MCF 10A (cell line): ENCODE data around the gene DNAJC30. TPM values are rescaled to one million over a fixed set of nuclear protein-coding genes. Genes with fewer than 3 reads are reported as not detected.
"Not testable (repeated sequence)": the region's sequence is repeated elsewhere in the genome, so short reads cannot be mapped to it uniquely, and the experiment has no call there.

ENCODE experiments used
- BruUV-seq: library from RNA; stranded (reverse); fragments of 400-500 nt; replicated peaks from 2 replicates; lab custom pipeline; 2021; lab: Mats Ljungman, UMichigan
- CTCF ChIA-PET: fragments of 300-600 bp; sonication (Branson Sonifier 250); formaldehyde crosslinking; extraction: SDS; loops from one replicate; lab custom pipeline; 2021; ENCODE audit warnings: antibody characterized with exemption, inconsistent platforms; lab: Yijun Ruan, JAX
- POLR2A ChIA-PET: fragments of 300-600, 350-650 bp; sonication (Branson Sonifier 250); formaldehyde crosslinking; extraction: SDS; loops from one replicate; lab custom pipeline; 2020; ENCODE audit warnings: antibody characterized with exemption, inconsistent platforms; lab: Yijun Ruan, JAX
- DNase-seq: peaks from one replicate; pipeline ENCODE4 v3.0.0-alpha.2; 2018; ENCODE audit not compliant: unreplicated experiment
- H3K27ac Mint-ChIP-seq: one replicate; pipeline ENCODE4 v1.8.0; 2022; ENCODE audit warnings: mild to moderate bottlenecking, low read depth, mixed read lengths; ENCODE audit not compliant: unreplicated experiment
- H3K27me3 Mint-ChIP-seq: one replicate; pipeline ENCODE4 v1.8.0; 2022; ENCODE audit warnings: mixed read lengths; ENCODE audit not compliant: insufficient read depth, unreplicated experiment
- H3K36me3 Mint-ChIP-seq: one replicate; pipeline ENCODE4 v1.8.0; 2022; ENCODE audit warnings: mild to moderate bottlenecking, moderate library complexity, mixed read lengths; ENCODE audit not compliant: insufficient read depth, unreplicated experiment
- H3K4me1 Mint-ChIP-seq: one replicate; pipeline ENCODE4 v1.8.0; 2022; ENCODE audit warnings: mixed read lengths; ENCODE audit not compliant: insufficient read depth, unreplicated experiment
- H3K4me3 Mint-ChIP-seq: one replicate; pipeline ENCODE4 v1.8.0; 2022; ENCODE audit warnings: mild to moderate bottlenecking, moderate library complexity, mixed read lengths; ENCODE audit not compliant: unreplicated experiment
- H3K9me3 Mint-ChIP-seq: one replicate; pipeline ENCODE4 v1.8.0; 2022; ENCODE audit warnings: mixed read lengths; ENCODE audit not compliant: unreplicated experiment
- CTCF ChIP-seq: fragments of 200-600 bp; IDR thresholded peaks from one replicate; pipeline ENCODE4 v1.8.0; 2022; ENCODE audit warnings: antibody characterized with exemption, mild to moderate bottlenecking; ENCODE audit not compliant: unreplicated experiment
- intact Hi-C: fragments of 100-400 bp; cut with micrococcal nuclease; formaldehyde crosslinking; loops from 2 replicates; pipeline ENCODE4 v1.14.1; 2022
- total RNA-seq: library from RNA; stranded (reverse); gene quantifications from 2 replicates; pipeline ENCODE4 v1.2.3, GENCODE V29; 2022

DNAJC30 gene
- total RNA-seq, 1 experiment from 2014 or later = 11.4 TPM

DNA sequence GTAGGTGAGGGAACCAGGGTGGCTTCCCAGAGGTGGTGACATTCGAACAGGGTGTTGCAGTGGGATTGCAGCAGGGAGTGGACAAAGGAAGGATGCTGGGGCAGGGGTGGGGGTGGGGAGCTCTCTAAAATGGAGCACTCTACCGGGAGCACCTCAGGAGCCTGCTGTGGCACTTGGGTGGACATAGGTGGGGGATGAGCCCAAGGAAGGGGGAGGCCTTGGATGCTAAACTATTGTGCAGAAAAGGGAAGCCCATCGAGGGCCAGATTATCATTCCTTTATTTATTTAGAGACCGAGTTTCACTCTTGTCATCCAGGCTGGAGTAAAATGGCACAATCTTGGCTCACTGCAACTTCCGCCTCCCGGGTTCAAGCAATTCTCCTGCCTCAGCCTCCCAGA lies 39.5 kb upstream of the DNAJC30 start:
- Mint-ChIP-seq H3K9me3 (no peaks in the 10 kb centered on the region), H3K27me3 (no peaks in the 10 kb centered on the region), H3K27ac (no peak overlapping the region), H3K4me1 (peaks cover 22% of the 10 kb centered on the region), H3K36me3 (peaks cover 10% of the 10 kb centered on the region), H3K4me3 (no peak overlapping the region)
- TF ChIP-seq CTCF = no peak
- ChIA-PET CTCF (interaction anchor here (0.6 to 2.1 kb wide), 2 partner anchors 16 to 116 kb away, joined by 3 to 10 read pairs; no protein-coding TSS in a partner anchor), POLR2A (no interaction called here)
- no TSS peak for BruUV-seq
- DNase-seq = no peak
- intact Hi-C loops = no loop called here

DNA sequence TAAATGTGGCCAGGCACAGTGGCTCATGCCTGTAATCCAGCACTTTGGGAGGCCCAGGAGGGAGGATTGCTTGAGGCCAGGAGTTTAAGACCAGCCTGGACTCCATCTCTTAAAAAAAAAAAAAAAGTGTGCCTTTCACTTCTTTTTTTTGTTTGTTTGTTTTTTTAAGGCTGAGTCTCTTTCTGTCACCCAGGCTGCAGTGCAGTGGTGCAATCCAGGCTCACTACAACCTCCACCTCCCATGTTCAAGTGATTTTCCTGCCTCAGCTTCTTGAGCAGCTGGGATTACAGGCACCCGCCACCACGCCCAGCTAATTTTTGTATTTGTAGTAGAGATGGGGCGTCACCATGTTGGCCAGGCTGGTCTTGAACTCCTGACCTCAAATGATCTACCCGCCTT lies 38.9 kb upstream of the DNAJC30 start:
- POLR2A ChIA-PET = interaction anchor here (0.7 kb wide), 1 partner anchor 200 kb away, joined by 5 read pairs; the partner anchor contains the start of gene BAZ1B
- intact Hi-C loops, H3K4me3 Mint-ChIP-seq, H3K9me3 Mint-ChIP-seq, H3K27me3 Mint-ChIP-seq, H3K36me3 Mint-ChIP-seq, BruUV-seq, H3K27ac Mint-ChIP-seq: not testable (repeated sequence)
- H3K4me1 Mint-ChIP-seq = peaks cover 26% of the 10 kb centered on the region
- DNase-seq = peak; percentile 50
- CTCF ChIA-PET = interaction anchor here (0.6 to 2.1 kb wide), 4 partner anchors 9 to 115 kb away, joined by 3 to 10 read pairs (median 4); partner anchors contain the start of genes ABHD11 and VPS37D

DNA sequence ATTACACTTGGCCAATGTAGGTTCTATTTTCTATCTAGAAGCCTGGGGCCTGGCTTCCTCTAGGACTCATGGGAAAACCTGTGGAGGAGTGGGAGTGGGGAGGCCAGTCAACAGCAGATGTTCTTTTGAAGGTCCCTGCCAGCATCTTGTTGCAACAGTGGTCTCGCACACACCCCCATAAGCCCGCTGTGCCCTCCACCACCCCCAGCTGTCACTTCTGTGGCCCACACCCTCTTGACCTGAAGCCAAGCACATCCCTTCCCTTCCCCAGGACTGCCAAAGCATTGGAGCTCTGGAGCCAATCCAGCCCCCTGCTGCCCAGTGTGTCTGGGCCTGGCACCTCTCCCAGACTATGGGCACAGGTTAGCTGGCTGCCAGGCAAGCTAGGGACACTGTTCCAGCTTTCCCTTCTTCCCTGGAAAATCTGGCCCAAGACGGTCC lies 38.1 kb upstream of the DNAJC30 start:
- BruUV-seq = no TSS peak
- intact Hi-C loops = no loop called here
- POLR2A ChIA-PET = interaction anchor here (0.7 kb wide), 1 partner anchor 200 kb away, joined by 5 read pairs; the partner anchor contains the start of gene BAZ1B
- H3K4me3 Mint-ChIP-seq = peak overlapping the region; percentile 57
- TF ChIP-seq CTCF = no peak
- H3K36me3 Mint-ChIP-seq = peaks cover 6% of the 10 kb centered on the region
- no peaks in the 10 kb centered on the region for H3K9me3 Mint-ChIP-seq
- peaks cover 31% of the 10 kb centered on the region for H3K4me1 Mint-ChIP-seq
- no peak overlapping the region for H3K27ac Mint-ChIP-seq
- CTCF ChIA-PET = interaction anchor here (0.6 to 2.1 kb wide), 6 partner anchors 17 to 679 kb away, joined by 3 to 10 read pairs (median 4); partner anchors contain the start of genes ABHD11 and VPS37D
- H3K27me3 Mint-ChIP-seq = no peaks in the 10 kb centered on the region
- DNase-seq = peak; percentile 94

DNA sequence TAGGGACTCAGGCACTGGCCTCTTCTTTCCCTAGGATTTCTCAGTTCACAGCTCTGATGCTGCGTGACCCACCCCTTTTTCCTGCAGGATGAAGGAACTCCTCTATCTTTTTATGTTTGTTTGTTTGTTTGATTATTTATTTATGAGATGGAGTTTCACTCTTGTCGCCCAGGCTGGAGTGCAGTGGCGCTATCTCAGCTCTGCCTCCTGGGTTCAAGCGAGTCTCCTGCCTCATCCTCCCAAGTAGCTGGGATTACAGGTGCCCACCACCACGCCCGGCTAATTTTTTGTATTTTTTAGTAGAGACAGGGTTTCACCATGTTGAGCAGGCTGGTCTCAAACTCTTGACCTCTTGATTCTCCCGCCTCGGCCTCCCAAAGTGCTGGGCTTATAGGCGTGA lies 37.2 kb upstream of the DNAJC30 start:
- H3K9me3 Mint-ChIP-seq, H3K27ac Mint-ChIP-seq, BruUV-seq, H3K36me3 Mint-ChIP-seq, intact Hi-C loops, DNase-seq, H3K27me3 Mint-ChIP-seq: not testable (repeated sequence)
- POLR2A ChIA-PET = interaction anchor here (0.9 to 1.7 kb wide), 2 partner anchors 19 to 23 kb away, joined by 4 to 10 read pairs; partner anchors contain the start of gene ABHD11
- CTCF ChIA-PET = interaction anchor here (0.6 to 1.0 kb wide), 5 partner anchors 11 to 53 kb away, joined by 3 to 4 read pairs (median 3); partner anchors contain the start of gene VPS37D
- H3K4me1 Mint-ChIP-seq = peaks cover 34% of the 10 kb centered on the region
- peak overlapping the region; percentile 59 for H3K4me3 Mint-ChIP-seq

DNA sequence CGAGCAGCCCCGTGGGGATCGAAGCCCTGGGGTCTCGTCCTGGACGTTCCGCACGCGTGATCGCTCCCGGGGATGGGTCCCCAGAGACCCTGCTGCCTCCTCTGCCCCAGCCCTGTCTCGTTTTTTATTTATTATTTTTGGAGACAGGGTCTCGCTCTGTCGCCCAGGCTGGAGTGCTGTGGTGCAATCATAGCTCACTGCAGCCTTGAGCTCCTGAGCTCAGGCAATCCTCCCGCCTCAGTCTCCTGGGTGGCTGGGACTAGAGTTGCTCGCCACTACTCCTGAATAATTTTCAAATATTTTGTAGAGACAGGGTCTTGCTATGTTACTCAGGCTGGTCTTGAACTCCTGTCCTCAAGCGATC lies 36.5 kb upstream of the DNAJC30 start:
- Mint-ChIP-seq H3K9me3 (no peaks in the 10 kb centered on the region), H3K4me3 (peak overlapping the region; percentile 59), H3K4me1 (peaks cover 34% of the 10 kb centered on the region), H3K27me3 (no peaks in the 10 kb centered on the region), H3K27ac (no peak overlapping the region), H3K36me3 (peaks cover 6% of the 10 kb centered on the region)
- DNase-seq = no peak
- intact Hi-C loops = loop anchor here (2.0 kb wide), 1 partner anchor 37 kb away; the partner anchor contains the start of genes BUD23 and DNAJC30
- no TSS peak for BruUV-seq
- ChIA-PET POLR2A (interaction anchor here (0.8 to 1.7 kb wide), 4 partner anchors 19 to 113 kb away, joined by 3 to 10 read pairs (median 4); partner anchors contain the start of genes ABHD11, BUD23 and DNAJC30), CTCF (interaction anchor here (0.6 to 1.0 kb wide), 5 partner anchors 10 to 52 kb away, joined by 3 to 4 read pairs (median 3); partner anchors contain the start of gene VPS37D)
- no peak for TF ChIP-seq CTCF
